ENCODE results near the gene PTN. TPM values are rescaled to one million over a fixed set of nuclear protein-coding genes. Genes with fewer than 3 reads are reported as not detected.

PTN gene
- total RNA-seq, 2 experiments from 2014 or later = not detected

GRCh38 chr7:137289101-137289500 lies 54.4 kb downstream of the PTN start:
- H3K27ac Mint-ChIP-seq = no peak overlapping the region
- H3K9me3 Mint-ChIP-seq = peaks cover 7% of the 10 kb centered on the region
- no peaks in the 10 kb centered on the region for H3K27me3 Mint-ChIP-seq
- DNase-seq = no peak
- CTCF ChIA-PET = interaction anchor here (1.2 to 1.7 kb wide), 2 partner anchors 9 to 11 kb away, joined by 3 to 6 read pairs; no protein-coding TSS in a partner anchor
- H3K4me3 Mint-ChIP-seq = no peak overlapping the region
- intact Hi-C loops (cut with micrococcal nuclease) = no loop called here
- no peaks in the 10 kb centered on the region for H3K36me3 Mint-ChIP-seq (ENCODE audit: low read depth)
- no peak for TF ChIP-seq CTCF (IDR thresholded peaks at IDR 0.05)
- POLR2A ChIA-PET = no interaction called here
- no peak for ATAC-seq
- no peaks in the 10 kb centered on the region for H3K4me1 Mint-ChIP-seq (ENCODE audit: low read depth)

- ChIA-PET POLR2A (no interaction called here), CTCF (interaction anchor here (0.7 to 1.7 kb wide), 2 partner anchors 10 to 160 kb away, joined by 3 to 6 read pairs; no protein-coding TSS in a partner anchor)
- DNase-seq = peak; percentile 12
- no peak for TF ChIP-seq CTCF (IDR thresholded peaks at IDR 0.05)
- H3K36me3 Mint-ChIP-seq (ENCODE audit: low read depth) = no peaks in the 10 kb centered on the region
- ATAC-seq = no peak
- no peaks in the 10 kb centered on the region for H3K4me1 Mint-ChIP-seq (ENCODE audit: low read depth)
- H3K27ac Mint-ChIP-seq = no peak overlapping the region
- H3K4me3 Mint-ChIP-seq = no peak overlapping the region
- no peaks in the 10 kb centered on the region for H3K27me3 Mint-ChIP-seq
- intact Hi-C loops (cut with micrococcal nuclease) = no loop called here
- peaks cover 8% of the 10 kb centered on the region for H3K9me3 Mint-ChIP-seq
These were observed 55.8 kb downstream of the PTN start for GRCh38 chr7:137287651-137288258.

GRCh38 chr7:137283153-137283552 lies 60.4 kb downstream of the PTN start:
- H3K27me3 Mint-ChIP-seq = no peaks in the 10 kb centered on the region
- ATAC-seq (no peak), DNase-seq (no peak)
- H3K4me1 Mint-ChIP-seq (ENCODE audit: low read depth) = no peaks in the 10 kb centered on the region
- no peak overlapping the region for H3K27ac Mint-ChIP-seq
- H3K9me3 Mint-ChIP-seq = peaks cover 3% of the 10 kb centered on the region
- no peak for TF ChIP-seq CTCF (IDR thresholded peaks at IDR 0.05)
- POLR2A ChIA-PET = no interaction called here
- intact Hi-C loops (cut with micrococcal nuclease) = no loop called here
- CTCF ChIA-PET = no interaction called here
- H3K4me3 Mint-ChIP-seq = no peak overlapping the region
- no peaks in the 10 kb centered on the region for H3K36me3 Mint-ChIP-seq (ENCODE audit: low read depth)

GRCh38 chr7:137282043-137282442 lies 61.5 kb downstream of the PTN start:
- Mint-ChIP-seq H3K36me3 (ENCODE audit: low read depth) (no peaks in the 10 kb centered on the region), H3K9me3 (peaks cover 3% of the 10 kb centered on the region), H3K27ac (no peak overlapping the region), H3K4me3 (no peak overlapping the region), H3K27me3 (no peaks in the 10 kb centered on the region), H3K4me1 (ENCODE audit: low read depth) (no peaks in the 10 kb centered on the region)
- no peak for TF ChIP-seq CTCF (IDR thresholded peaks at IDR 0.05)
- ChIA-PET CTCF (no interaction called here), POLR2A (no interaction called here)
- intact Hi-C loops (cut with micrococcal nuclease) = no loop called here
- DNase-seq = no peak
- no peak for ATAC-seq

- CTCF ChIA-PET = no interaction called here
- no peak for TF ChIP-seq CTCF (IDR thresholded peaks at IDR 0.05)
- no peak for ATAC-seq
- DNase-seq = no peak
- no peaks in the 10 kb centered on the region for H3K4me1 Mint-ChIP-seq (ENCODE audit: low read depth)
- intact Hi-C loops (cut with micrococcal nuclease) = no loop called here
- no peak overlapping the region for H3K4me3 Mint-ChIP-seq
- H3K36me3 Mint-ChIP-seq (ENCODE audit: low read depth) = no peaks in the 10 kb centered on the region
- POLR2A ChIA-PET = no interaction called here
- H3K9me3 Mint-ChIP-seq = peaks cover 1% of the 10 kb centered on the region
- no peaks in the 10 kb centered on the region for H3K27me3 Mint-ChIP-seq
- H3K27ac Mint-ChIP-seq = no peak overlapping the region
These were observed 67.3 kb downstream of the PTN start for GRCh38 chr7:137276189-137276588.

Data from activated CD8-positive, alpha-beta T cell treated with anti-CD3 and anti-CD28 coated beads for 36 hours (primary cell).